ENCODE measurements around the gene MOSMO.

GRCh38 chr16:22016927-22017326, 9.0 kb downstream of the MOSMO start:
- no peak for TF ChIP-seq EZH2 (IDR thresholded peaks at IDR 0.05; ENCODE audit: insufficient read depth, poor library complexity, severe bottlenecking)
- no peak for TF ChIP-seq EZH2phosphoT487 (IDR thresholded peaks at IDR 0.05; ENCODE audit: insufficient read depth, low read depth)
